ENCODE measurements around the gene RANBP3. TPM values are rescaled to one million over a fixed set of nuclear protein-coding genes. Genes with fewer than 3 reads are reported as not detected.

The RANBP3 gene
- total RNA-seq, 1 experiment from 2014 or later: 44.1 TPM

GRCh38 chr19:5953680-5954213 lies 24.2 kb downstream of the RANBP3 start:
- no peak overlapping the region for H3K27ac ChIP-seq
- peaks cover 27% of the 10 kb centered on the region for H4K20me1 ChIP-seq (ENCODE audit: insufficient read depth)
- CTCF ChIA-PET: no interaction called here

GRCh38 chr19:5953030-5953589 lies 24.8 kb downstream of the RANBP3 start:
- ChIA-PET CTCF (no interaction called here), POLR2A (ENCODE audit: unreplicated experiment) (no interaction called here)
- no peaks in the 10 kb centered on the region for H3K9me2 ChIP-seq (ENCODE audit: insufficient read depth)
- H3F3A ChIP-seq (ENCODE audit: insufficient read depth, low read depth): no peaks in the 10 kb centered on the region
- no peaks in the 10 kb centered on the region for H3K9me3 ChIP-seq (ENCODE audit: insufficient read depth, low read depth)
- no peak for DNase-seq
- intact Hi-C loops (cut with micrococcal nuclease; ENCODE audit: unreplicated experiment): no loop called here
- H4K20me1 ChIP-seq (ENCODE audit: insufficient read depth): peaks cover 21% of the 10 kb centered on the region
- TF ChIP-seq CTCF (conservative IDR thresholded peaks at IDR 0.05): no peak
- no peak for TF ChIP-seq EZH2 (IDR thresholded peaks at IDR 0.05; ENCODE audit: low read depth)
- no peaks in the 10 kb centered on the region for H3K27me3 ChIP-seq (ENCODE audit: insufficient read depth, low read depth)
- no peak overlapping the region for H3K4me3 ChIP-seq
- no peaks in the 10 kb centered on the region for H3K36me3 ChIP-seq (ENCODE audit: low read depth)
- peaks cover 36% of the 10 kb centered on the region for H3K79me2 ChIP-seq (ENCODE audit: low read depth)
- H2AFZ ChIP-seq: no peak overlapping the region
- no peak overlapping the region for H3K4me2 ChIP-seq
- no peaks in the 10 kb centered on the region for H3K4me1 ChIP-seq (replicated peaks; ENCODE audit: insufficient read depth)
- H3K27ac ChIP-seq: no peak overlapping the region
- no TSS peak for BruUV-seq (replicated peaks)

More at GRCh38 chr19:5953680-5954213, 24.2 kb downstream of the RANBP3 start:
- POLR2A ChIA-PET (ENCODE audit: unreplicated experiment): no interaction called here
- Histone ChIP-seq H3F3A (ENCODE audit: insufficient read depth, low read depth) (no peaks in the 10 kb centered on the region), H3K9me2 (ENCODE audit: insufficient read depth) (no peaks in the 10 kb centered on the region), H3K4me1 (replicated peaks; ENCODE audit: insufficient read depth) (no peaks in the 10 kb centered on the region), H3K9me3 (ENCODE audit: insufficient read depth, low read depth) (no peaks in the 10 kb centered on the region), H3K36me3 (ENCODE audit: low read depth) (no peaks in the 10 kb centered on the region), H3K4me3 (no peak overlapping the region), H3K27me3 (ENCODE audit: insufficient read depth, low read depth) (no peaks in the 10 kb centered on the region), H2AFZ (no peak overlapping the region), H3K79me2 (ENCODE audit: low read depth) (peaks cover 38% of the 10 kb centered on the region), H3K4me2 (no peak overlapping the region)
- TF ChIP-seq CTCF (conservative IDR thresholded peaks at IDR 0.05) (no peak), EZH2 (IDR thresholded peaks at IDR 0.05; ENCODE audit: low read depth) (no peak)
- intact Hi-C loops (cut with micrococcal nuclease; ENCODE audit: unreplicated experiment): no loop called here
- BruUV-seq (replicated peaks): no TSS peak
- DNase-seq: no peak

GRCh38 chr19:5952193-5953029 lies 25.5 kb downstream of the RANBP3 start:
- Histone ChIP-seq H3K9me3 (ENCODE audit: insufficient read depth, low read depth) (no peaks in the 10 kb centered on the region), H3K27me3 (ENCODE audit: insufficient read depth, low read depth) (no peaks in the 10 kb centered on the region), H3F3A (ENCODE audit: insufficient read depth, low read depth) (no peaks in the 10 kb centered on the region), H3K79me2 (ENCODE audit: low read depth) (peaks cover 29% of the 10 kb centered on the region), H2AFZ (no peak overlapping the region), H4K20me1 (ENCODE audit: insufficient read depth) (peaks cover 20% of the 10 kb centered on the region), H3K4me3 (no peak overlapping the region), H3K27ac (no peak overlapping the region), H3K4me1 (replicated peaks; ENCODE audit: insufficient read depth) (no peaks in the 10 kb centered on the region), H3K4me2 (no peak overlapping the region), H3K36me3 (ENCODE audit: low read depth) (no peaks in the 10 kb centered on the region), H3K9me2 (ENCODE audit: insufficient read depth) (no peaks in the 10 kb centered on the region)
- TF ChIP-seq EZH2 (IDR thresholded peaks at IDR 0.05; ENCODE audit: low read depth) (no peak), CTCF (conservative IDR thresholded peaks at IDR 0.05) (no peak)
- ChIA-PET CTCF (no interaction called here), POLR2A (ENCODE audit: unreplicated experiment) (no interaction called here)
- intact Hi-C loops (cut with micrococcal nuclease; ENCODE audit: unreplicated experiment): no loop called here
- BruUV-seq (replicated peaks): no TSS peak
- DNase-seq: no peak

All from PC-9 (cell line).